GM23248 (cell line): ENCODE results near the gene TMEM14A.

Source experiments
- EZH2 ChIP-seq: fragments of 200-600 bp; sonication (generic); IDR thresholded peaks from 2 replicates; pipeline ENCODE4 v1.6.1; 2018; ENCODE audit warnings: antibody characterized with exemption, mild to moderate bottlenecking; ENCODE audit not compliant: insufficient read depth, poor library complexity, severe bottlenecking
- EZH2phosphoT487 ChIP-seq: fragments of 200-600 bp; sonication (generic); IDR thresholded peaks from 2 replicates; pipeline ENCODE4 v1.6.1; 2018; ENCODE audit warnings: antibody characterized with exemption, moderate library complexity, mild to moderate bottlenecking, low read depth; ENCODE audit not compliant: insufficient read depth

GRCh38 chr6:52643158-52643557 lies 27.8 kb upstream of the TMEM14A start:
- TF ChIP-seq EZH2 (no peak), EZH2phosphoT487 (no peak)
